SK-N-SH (cell line): ENCODE results near the gene FAM209B. TPM values are rescaled to one million over a fixed set of nuclear protein-coding genes. Genes with fewer than 3 reads are reported as not detected.

ENCODE experiments used
- CTCF ChIA-PET: fragments of 300-600, 350-600 bp; formaldehyde crosslinking; extraction: SDS; loops from one replicate; lab custom pipeline; 2021; lab: Yijun Ruan, JAX
- POLR2A ChIA-PET: fragments of 350-600 bp; sonication (Branson Sonifier 250); formaldehyde crosslinking; extraction: SDS; loops from one replicate; lab custom pipeline; 2020; ENCODE audit warnings: antibody characterized with exemption, inconsistent platforms; lab: Yijun Ruan, JAX
- DNase-seq: peaks from one replicate; pipeline ENCODE4 v3.0.0; 2012
- H2AFZ ChIP-seq: fragments of 200-600 bp; sonication (generic); 2 replicates; pipeline ENCODE4 v1.8.1; 2016; ENCODE audit warnings: antibody characterized with exemption, mild to moderate bottlenecking, low read depth
- H3F3A ChIP-seq: fragments of 200-600 bp; sonication (generic); replicated peaks from 2 replicates; pipeline ENCODE3; 2016; ENCODE audit warnings: antibody characterized with exemption, mild to moderate bottlenecking; ENCODE audit not compliant: insufficient read depth
- H3K27ac ChIP-seq, 2 experiments: fragments of 200-500 bp in 1 of 2; fragments of 200-600 bp in 1 of 2; sonication (Bioruptor generic) in 1 of 2; sonication (generic), shearing (Covaris generic) in 1 of 2; 2 replicates each; pipeline versions ENCODE4 v1.5.1 to v1.6.1; 2014 to 2016; ENCODE audit warnings: low read depth in 2 of 2, inconsistent platforms in 1 of 2, low read length in 1 of 2, mild to moderate bottlenecking in 1 of 2, mixed read lengths in 1 of 2
- H3K27me3 ChIP-seq: fragments of 200-600 bp; sonication (generic), shearing (Covaris generic); 2 replicates; pipeline ENCODE4 v1.6.1; 2016; ENCODE audit warnings: mixed run types; ENCODE audit not compliant: insufficient read depth
- H3K36me3 ChIP-seq, 2 experiments: fragments of 200-500 bp in 1 of 2; fragments of 200-600 bp in 1 of 2; sonication (Bioruptor generic) in 1 of 2; sonication (generic) in 1 of 2; replicated peaks in 1 of 2; 2 replicates each; pipeline versions ENCODE3 to v1.5.1; 2014 to 2016; ENCODE audit warnings: low read length in 1 of 2, mild to moderate bottlenecking in 1 of 2; ENCODE audit not compliant: insufficient read depth in 2 of 2, control insufficient read depth in 1 of 2
- H3K4me1 ChIP-seq, 2 experiments: fragments of 200-500 bp in 1 of 2; fragments of 200-600 bp in 1 of 2; sonication (Bioruptor generic) in 1 of 2; sonication (generic), shearing (Covaris generic) in 1 of 2; 2 replicates each; pipeline versions ENCODE4 v1.5.1 to v1.6.1; 2014 to 2016; ENCODE audit warnings: low read depth in 1 of 2, low read length in 1 of 2, mixed run types in 1 of 2; ENCODE audit not compliant: insufficient read depth in 2 of 2, control insufficient read depth in 1 of 2
- H3K4me2 ChIP-seq: fragments of 200-600 bp; sonication (generic), shearing (Covaris generic); 2 replicates; pipeline ENCODE4 v1.6.1; 2017; ENCODE audit warnings: mixed run types
- H3K4me3 ChIP-seq, 2 experiments: fragments of 200-500 bp in 1 of 2; fragments of 200-600 bp in 1 of 2; sonication (Bioruptor generic) in 1 of 2; sonication (generic), shearing (Covaris generic) in 1 of 2; 2 replicates each; pipeline versions ENCODE4 v1.5.1 to v1.8.1; 2014 to 2016; ENCODE audit warnings: low read depth in 2 of 2, inconsistent platforms in 1 of 2, low read length in 1 of 2, mild to moderate bottlenecking in 1 of 2, mixed read lengths in 1 of 2, moderate library complexity in 1 of 2
- H3K79me2 ChIP-seq: fragments of 200-600 bp; sonication (generic); 2 replicates; pipeline ENCODE4 v1.8.1; 2017; ENCODE audit warnings: mild to moderate bottlenecking; ENCODE audit not compliant: insufficient read depth
- H3K9ac ChIP-seq: fragments of 200-600 bp; sonication (generic); 2 replicates; pipeline ENCODE4 v1.6.1; 2017; ENCODE audit warnings: mixed run types
- H3K9me2 ChIP-seq: fragments of 200-600 bp; sonication (generic); 2 replicates; pipeline ENCODE4 v1.6.1; 2017; ENCODE audit warnings: mixed run types
- H3K9me3 ChIP-seq: fragments of 200-600 bp; sonication (generic); 2 replicates; pipeline ENCODE4 v1.6.1; 2017; ENCODE audit warnings: mixed run types, mild to moderate bottlenecking, moderate library complexity
- H4K20me1 ChIP-seq: fragments of 200-600 bp; sonication (generic); 2 replicates; pipeline ENCODE4 v1.6.1; 2017; ENCODE audit warnings: mild to moderate bottlenecking, mixed run types; ENCODE audit not compliant: insufficient read depth
- CHD2 ChIP-seq: fragments of 150-350 bp; IDR thresholded peaks from 2 replicates; pipeline ENCODE4 v1.6.1; 2018; ENCODE audit warnings: low read length; ENCODE audit not compliant: partially characterized antibody
- CTCF ChIP-seq: fragments of 200-600 bp; sonication (generic); IDR thresholded peaks from 2 replicates; pipeline ENCODE4 v1.6.1; 2017; ENCODE audit warnings: antibody characterized with exemption, mild to moderate bottlenecking, moderate library complexity
- ELF1 ChIP-seq: IDR thresholded peaks from 2 replicates; pipeline ENCODE4 v1.4.0; 2012
- EZH2phosphoT487 ChIP-seq: fragments of 200-600 bp; sonication (generic); IDR thresholded peaks from 2 replicates; pipeline ENCODE4 v1.6.1; 2017; ENCODE audit warnings: low read depth, mixed run types, mild to moderate bottlenecking, antibody characterized with exemption, moderate library complexity, borderline replicate concordance
- FOXJ3 ChIP-seq: sonication (generic); formaldehyde crosslinking; IDR thresholded peaks from 2 replicates; pipeline ENCODE4 v1.5.1; 2020; ENCODE audit warnings: mild to moderate bottlenecking, missing genetic modification reagents
- FOXM1 ChIP-seq: IDR thresholded peaks from 2 replicates; pipeline ENCODE4 v1.4.0; 2012; ENCODE audit warnings: low read depth, mild to moderate bottlenecking
- IRF3 ChIP-seq: fragments of 150-350 bp; IDR thresholded peaks from 2 replicates; pipeline ENCODE4 v1.6.1; 2016; ENCODE audit warnings: mild to moderate bottlenecking, low read depth, low read length
- RAD21 ChIP-seq: IDR thresholded peaks from 2 replicates; pipeline ENCODE4 v1.6.1; 2012; ENCODE audit warnings: mild to moderate bottlenecking, low read length
- RCOR1 ChIP-seq: fragments of 150-350 bp; IDR thresholded peaks from 2 replicates; pipeline ENCODE4 v1.6.1; 2017; ENCODE audit warnings: antibody characterized with exemption, low read length
- REST ChIP-seq: IDR thresholded peaks from 2 replicates; pipeline ENCODE4 v1.6.1; 2012; ENCODE audit warnings: mild to moderate bottlenecking, low read depth, low read length, moderate library complexity
- TAF1 ChIP-seq: IDR thresholded peaks from 2 replicates; pipeline ENCODE4 v1.6.1; 2012; ENCODE audit warnings: low read depth, mild to moderate bottlenecking, low read length, moderate library complexity, borderline replicate concordance
- TEAD4 ChIP-seq: IDR thresholded peaks from 2 replicates; pipeline ENCODE4 v1.4.0; 2012; ENCODE audit warnings: mild to moderate bottlenecking, borderline replicate concordance; ENCODE audit not compliant: insufficient read depth
- USF1 ChIP-seq: IDR thresholded peaks from 2 replicates; pipeline ENCODE4 v1.4.0; 2012; ENCODE audit warnings: low read depth, borderline replicate concordance
- USF2 ChIP-seq: fragments of 150-350 bp; IDR thresholded peaks from 2 replicates; pipeline ENCODE4 v1.6.1; 2017; ENCODE audit warnings: antibody characterized with exemption, low read length, low read depth, borderline replicate concordance
- WGBS: methylation state at CpG from one replicate; pipeline ENCODE4 v1.1.6; 2017; ENCODE audit warnings: low lambda C conversion rate; 5-methylcytosine and 5-hydroxymethylcytosine counted together
- polyA plus RNA-seq, 3 experiments: library from polyadenylated mRNA; depleted of rRNA; stranded (reverse); fragments of >200 nt; gene quantifications; 2 replicates each; pipeline ENCODE4 v1.2.3, GENCODE V29; 2012

The FAM209B gene
- polyA plus RNA-seq, 1 of the 3 experiments (the other 2 are of a cell fraction), result not detected

- no peaks in the 10 kb centered on the region for H3K9me3 ChIP-seq
- CTCF ChIA-PET, result interaction anchor here (1.0 to 2.9 kb wide), 18 partner anchors 10 to 784 kb away, joined by 3 to 47 read pairs (median 6); no protein-coding TSS in a partner anchor
- no peaks in the 10 kb centered on the region for H3K9me2 ChIP-seq
- WGBS, result 22% methylated on average over 8 of the region's 8 CpGs
- no peaks in the 10 kb centered on the region for H3K36me3 ChIP-seq
- H3K27ac ChIP-seq, result no peak overlapping the region
- no peaks in the 10 kb centered on the region for H4K20me1 ChIP-seq
- no peak for DNase-seq
- H3K27me3 ChIP-seq, result peaks cover 17% of the 10 kb centered on the region; the same call in 1 of the 2 replicates
- H3F3A ChIP-seq, result no peaks in the 10 kb centered on the region
- H2AFZ ChIP-seq, result no peak overlapping the region
- no peak overlapping the region for H3K4me3 ChIP-seq
- POLR2A ChIA-PET, result no interaction called here
- no peak overlapping the region for H3K9ac ChIP-seq
- no peaks in the 10 kb centered on the region for H3K4me1 ChIP-seq
- H3K79me2 ChIP-seq, result no peaks in the 10 kb centered on the region
- no peak overlapping the region for H3K4me2 ChIP-seq
- TF ChIP-seq USF1, result no peak
- TF ChIP-seq TEAD4, result no peak
- TF ChIP-seq FOXM1, result no peak
- TF ChIP-seq IRF3, result no peak
- no peak for TF ChIP-seq CHD2
These were observed 18.5 kb downstream of the FAM209B start for GRCh38 chr20:56551571-56551970.

- H3K27me3 ChIP-seq, result peaks cover 27% of the 10 kb centered on the region
- H3K9me2 ChIP-seq, result no peaks in the 10 kb centered on the region
- WGBS, result 13% methylated on average over 8 of the region's 8 CpGs
- H3K9ac ChIP-seq, result no peak overlapping the region
- ChIA-PET POLR2A (no interaction called here), CTCF (no interaction called here)
- H3K79me2 ChIP-seq, result no peaks in the 10 kb centered on the region
- DNase-seq, result no peak
- H3K9me3 ChIP-seq, result no peaks in the 10 kb centered on the region
- no peak overlapping the region for H3K27ac ChIP-seq
- H3F3A ChIP-seq, result no peaks in the 10 kb centered on the region
- H3K4me2 ChIP-seq, result no peak overlapping the region
- no peak overlapping the region for H3K4me3 ChIP-seq
- H3K4me1 ChIP-seq, result no peaks in the 10 kb centered on the region
- H2AFZ ChIP-seq, result no peak overlapping the region
- H4K20me1 ChIP-seq, result no peaks in the 10 kb centered on the region
- H3K36me3 ChIP-seq, result no peaks in the 10 kb centered on the region
- TF ChIP-seq USF2 (no peak), RCOR1 (no peak), ELF1 (no peak), REST (no peak), FOXJ3 (no peak), TAF1 (no peak), USF1 (no peak), RAD21 (no peak), TEAD4 (no peak), EZH2phosphoT487 (no peak), CTCF (no peak)
These were observed 20.0 kb downstream of the FAM209B start for GRCh38 chr20:56552911-56553629.
